IMR-90 (cell line): ENCODE measurements around the gene ATP12A. TPM values are rescaled to one million over a fixed set of nuclear protein-coding genes. Genes with fewer than 3 reads are reported as not detected.

Experiments used
- ATAC-seq: fragments of 200-7000 bp; cut with Tn5 transposase; 2 replicates; pipeline ENCODE4 v1.9.1; 2020; ENCODE audit warnings: low read depth, mild to moderate bottlenecking, moderate library complexity
- BruUV-seq: library from RNA; stranded (reverse); fragments of 400-500 nt; replicated peaks from 2 replicates; lab custom pipeline; 2021; lab: Mats Ljungman, UMichigan
- CTCF ChIA-PET: fragments of 300-600 bp; formaldehyde crosslinking; extraction: SDS; loops from one replicate; lab custom pipeline; 2021; ENCODE audit warnings: antibody characterized with exemption; lab: Yijun Ruan, JAX
- POLR2A ChIA-PET: fragments of 300-600 bp; sonication (Branson Sonifier 250); formaldehyde crosslinking; loops from one replicate; lab custom pipeline; 2022; ENCODE audit warnings: antibody characterized with exemption; ENCODE audit not compliant: unreplicated experiment; lab: Charles Lee
- DNase-seq: peaks from one replicate; pipeline ENCODE4 v3.0.0; 2013
- H2AFZ ChIP-seq: replicated peaks from 2 replicates; pipeline ENCODE3; 2013; ENCODE audit warnings: low read length, mild to moderate bottlenecking; ENCODE audit not compliant: poor library complexity
- H2AK5ac ChIP-seq: 2 replicates; pipeline ENCODE4 v1.6.1; 2013; ENCODE audit warnings: low read depth, low read length, inconsistent platforms
- H2AK9ac ChIP-seq: replicated peaks from 2 replicates; pipeline ENCODE3; 2013; ENCODE audit warnings: mild to moderate bottlenecking, low read depth, low read length, moderate library complexity; ENCODE audit not compliant: poor library complexity
- H2BK120ac ChIP-seq: 2 replicates; pipeline ENCODE4 v1.6.1; 2013; ENCODE audit warnings: low read depth, low read length, inconsistent platforms
- H2BK15ac ChIP-seq: 3 replicates; pipeline ENCODE4 v1.6.1; 2013; ENCODE audit warnings: low read depth, low read length, inconsistent platforms
- H2BK20ac ChIP-seq: 2 replicates; pipeline ENCODE4 v1.6.1; 2013; ENCODE audit warnings: low read depth, mild to moderate bottlenecking, inconsistent platforms, low read length, moderate library complexity
- H2BK5ac ChIP-seq: 2 replicates; pipeline ENCODE4 v1.6.1; 2013; ENCODE audit warnings: mild to moderate bottlenecking, low read depth, low read length, inconsistent platforms; ENCODE audit not compliant: poor library complexity, severe bottlenecking
- H3K14ac ChIP-seq: replicated peaks from 2 replicates; pipeline ENCODE4 v1.6.1; 2013; ENCODE audit warnings: low read depth, low read length, inconsistent platforms
- H3K18ac ChIP-seq: 2 replicates; pipeline ENCODE4 v1.6.1; 2013; ENCODE audit warnings: low read depth, low read length, control low read depth
- H3K23ac ChIP-seq: 2 replicates; pipeline ENCODE4 v1.6.1; 2013; ENCODE audit warnings: low read depth, low read length, inconsistent platforms
- H3K27ac ChIP-seq: 2 replicates; pipeline ENCODE4 v1.5.1; 2013; ENCODE audit warnings: mild to moderate bottlenecking, control low read depth, low read length; ENCODE audit not compliant: insufficient read depth
- H3K27me3 ChIP-seq: 2 replicates; pipeline ENCODE4 v1.6.1; 2013; ENCODE audit warnings: low read length; ENCODE audit not compliant: control insufficient read depth, insufficient read depth
- H3K36me3 ChIP-seq: 2 replicates; pipeline ENCODE4 v1.6.1; 2013; ENCODE audit warnings: low read length, mixed read lengths; ENCODE audit not compliant: control insufficient read depth, insufficient read depth
- H3K4ac ChIP-seq: 2 replicates; pipeline ENCODE4 v1.6.1; 2013; ENCODE audit warnings: low read depth, low read length, inconsistent platforms
- H3K4me1 ChIP-seq: 2 replicates; pipeline ENCODE4 v1.6.1; 2013; ENCODE audit warnings: low read length, mixed read lengths; ENCODE audit not compliant: control insufficient read depth, insufficient read depth
- H3K4me2 ChIP-seq: 2 replicates; pipeline ENCODE4 v1.6.1; 2013; ENCODE audit warnings: low read depth, mild to moderate bottlenecking, control low read depth, low read length, moderate library complexity
- H3K4me3 ChIP-seq: 2 replicates; pipeline ENCODE4 v1.5.1; 2013; ENCODE audit warnings: low read depth, mild to moderate bottlenecking, control low read depth, low read length, moderate library complexity; ENCODE audit not compliant: insufficient read depth
- H3K56ac ChIP-seq: 2 replicates; pipeline ENCODE4 v1.6.1; 2013; ENCODE audit warnings: low read length, inconsistent platforms; ENCODE audit not compliant: insufficient read depth; ENCODE audit errors: extremely low read depth
- H3K79me1 ChIP-seq, 2 experiments: 2 replicates each; pipeline ENCODE4 v1.6.1; 2013; ENCODE audit warnings: low read length in 2 of 2, inconsistent platforms in 1 of 2, low read depth in 1 of 2
- H3K9ac ChIP-seq: 2 replicates; pipeline ENCODE4 v1.6.1; 2013; ENCODE audit warnings: low read depth, low read length, control low read depth
- H3K9me1 ChIP-seq: 2 replicates; pipeline ENCODE4 v1.6.1; 2013; ENCODE audit warnings: low read length, inconsistent platforms; ENCODE audit not compliant: insufficient read depth
- H3K9me3 ChIP-seq: 2 replicates; pipeline ENCODE4 v1.6.1; 2013; ENCODE audit warnings: low read length; ENCODE audit not compliant: control insufficient read depth, insufficient read depth
- H4K20me1 ChIP-seq: 2 replicates; pipeline ENCODE4 v1.6.1; 2013; ENCODE audit warnings: low read length, inconsistent platforms; ENCODE audit not compliant: insufficient read depth
- H4K5ac ChIP-seq: 2 replicates; pipeline ENCODE4 v1.6.1; 2013; ENCODE audit warnings: mild to moderate bottlenecking, low read depth, low read length, control low read depth
- H4K8ac ChIP-seq, 2 experiments: 2 replicates each; pipeline ENCODE4 v1.6.1; 2013; ENCODE audit warnings: low read depth in 2 of 2, low read length in 2 of 2, control low read depth in 1 of 2, inconsistent platforms in 1 of 2
- H4K91ac ChIP-seq: 2 replicates; pipeline ENCODE4 v1.6.1; 2013; ENCODE audit warnings: low read depth, low read length, inconsistent platforms; ENCODE audit not compliant: insufficient read depth
- BHLHE40 ChIP-seq: fragments of 150-350 bp; IDR thresholded peaks from 2 replicates; pipeline ENCODE4 v1.6.1; 2016; ENCODE audit warnings: mild to moderate bottlenecking, low read depth, low read length
- CEBPB ChIP-seq: IDR thresholded peaks from 2 replicates; pipeline ENCODE4 v1.6.1; 2012; ENCODE audit warnings: low read depth, low read length, improper control_type of control experiment
- CHD1 ChIP-seq: IDR thresholded peaks from 2 replicates; pipeline ENCODE4 v1.6.1; 2012; ENCODE audit warnings: low read depth, low read length, improper control_type of control experiment
- CTCF ChIP-seq: conservative IDR thresholded peaks from 2 replicates; pipeline ENCODE4 v1.5.1; 2012; ENCODE audit warnings: mild to moderate bottlenecking, low read depth, low read length, improper control_type of control experiment
- ELK1 ChIP-seq: fragments of 150-350 bp; IDR thresholded peaks from 2 replicates; pipeline ENCODE4 v1.6.1; 2016; ENCODE audit warnings: low read depth, mild to moderate bottlenecking, low read length, moderate library complexity, borderline replicate concordance
- FOS ChIP-seq: fragments of 150-350 bp; IDR thresholded peaks from 2 replicates; pipeline ENCODE4 v1.6.1; 2016; ENCODE audit warnings: low read depth, low read length
- MAFK ChIP-seq: IDR thresholded peaks from 2 replicates; pipeline ENCODE4 v1.6.1; 2012; ENCODE audit warnings: low read depth, low read length, improper control_type of control experiment
- MAZ ChIP-seq: IDR thresholded peaks from 2 replicates; pipeline ENCODE4 v1.6.1; 2012; ENCODE audit warnings: low read depth, mild to moderate bottlenecking, low read length, improper control_type of control experiment, moderate library complexity, borderline replicate concordance
- MXI1 ChIP-seq: IDR thresholded peaks from 2 replicates; pipeline ENCODE4 v1.6.1; 2012; ENCODE audit warnings: low read depth, mild to moderate bottlenecking, low read length, moderate library complexity, borderline replicate concordance
- NFE2L2 ChIP-seq: fragments of 150-350 bp; IDR thresholded peaks from 2 replicates; pipeline ENCODE4 v1.6.1; 2016; ENCODE audit warnings: low read depth, mild to moderate bottlenecking, low read length
- POLR2A ChIP-seq: IDR thresholded peaks from 2 replicates; pipeline ENCODE4 v1.6.1; 2012; ENCODE audit warnings: mild to moderate bottlenecking, low read depth, low read length
- RAD21 ChIP-seq: IDR thresholded peaks from 2 replicates; pipeline ENCODE4 v1.6.1; 2012; ENCODE audit warnings: low read length, improper control_type of control experiment
- RCOR1 ChIP-seq: IDR thresholded peaks from 2 replicates; pipeline ENCODE4 v1.6.1; 2012; ENCODE audit warnings: mild to moderate bottlenecking, low read length, improper control_type of control experiment; ENCODE audit not compliant: insufficient replicate concordance
- RFX5 ChIP-seq: IDR thresholded peaks from 2 replicates; pipeline ENCODE4 v1.8.0; 2012; ENCODE audit warnings: low read depth, mild to moderate bottlenecking, low read length, moderate library complexity
- SMC3 ChIP-seq: fragments of 150-350 bp; IDR thresholded peaks from 2 replicates; pipeline ENCODE4 v1.6.1; 2016; ENCODE audit warnings: low read depth, mild to moderate bottlenecking, antibody characterized with exemption, low read length, moderate library complexity
- USF2 ChIP-seq: fragments of 150-350 bp; IDR thresholded peaks from 2 replicates; pipeline ENCODE4 v1.6.1; 2017; ENCODE audit warnings: mild to moderate bottlenecking, antibody characterized with exemption, low read length, low read depth
- WGBS, 2 experiments: methylation state at CpG; one replicate each; pipeline versions ENCODE4 v1.1.5 to v1.1.7; 2013; ENCODE audit warnings: missing lambda C conversion rate in 2 of 2; ENCODE audit not compliant: insufficient read length in 1 of 2; ENCODE audit errors: extremely low coverage in 2 of 2; 5-methylcytosine and 5-hydroxymethylcytosine counted together
- dilution Hi-C: fragments of 300-500 bp; cut with HindIII; formaldehyde crosslinking; loops from one replicate; pipeline ENCODE4 v1.14.3; 2018; ENCODE audit warnings: low sequenced_read_pairs; ENCODE audit not compliant: unreplicated experiment
- in situ Hi-C: fragments of 300-500 bp; cut with MboI; formaldehyde crosslinking; loops from 3 replicates; pipeline ENCODE4 v1.14.3; 2019; ENCODE audit warnings: low sequenced_read_pairs, inconsistent platforms, mixed read lengths
- intact Hi-C: fragments of 100-400 bp; cut with micrococcal nuclease; formaldehyde crosslinking; loops from 2 replicates; pipeline ENCODE4 v1.10.0; 2022
- polyA plus RNA-seq, 3 experiments: library from polyadenylated mRNA; depleted of rRNA; stranded (reverse); fragments of >200 nt; gene quantifications; 2 replicates each; pipeline ENCODE4 v1.2.3, GENCODE V29; 2012; ENCODE audit warnings: low replicate concordance in 1 of 3
- total RNA-seq: library from RNA; depleted of rRNA; stranded (reverse); fragments of >200 nt; gene quantifications from 2 replicates; pipeline ENCODE4 v1.2.3, GENCODE V29; 2012

Gene ATP12A
- total and polyA plus RNA-seq, 2 of the 4 experiments (the other 2 are of a cell fraction), result not detected

- no peak overlapping the region for H2AK5ac ChIP-seq
- H4K91ac ChIP-seq, result no peak overlapping the region
- H3K79me1 ChIP-seq, result no peaks in the 10 kb centered on the region
- no CpG with 5 or more reads among the region's 5 CpGs for WGBS, 2 experiments
- ATAC-seq (no peak), DNase-seq (no peak)
- H4K20me1 ChIP-seq, result no peaks in the 10 kb centered on the region
- no peak overlapping the region for H2BK5ac ChIP-seq
- no peak overlapping the region for H2BK15ac ChIP-seq
- H3K27me3 ChIP-seq, result no peaks in the 10 kb centered on the region
- in situ Hi-C loops (no loop called here), intact Hi-C loops (no loop called here), dilution Hi-C loops (no loop called here)
- H3K23ac ChIP-seq, result no peak overlapping the region
- no peak overlapping the region for H2BK120ac ChIP-seq
- no peaks in the 10 kb centered on the region for H3K4me1 ChIP-seq
- H3K9me3 ChIP-seq, result no peaks in the 10 kb centered on the region
- H3K56ac ChIP-seq, result no peak overlapping the region
- no peak overlapping the region for H3K4me2 ChIP-seq
- POLR2A ChIA-PET, result no interaction called here
- no peak overlapping the region for H3K4ac ChIP-seq
- H4K5ac ChIP-seq, result no peak overlapping the region
- no peak overlapping the region for H3K4me3 ChIP-seq
- TF ChIP-seq RAD21 (no peak), ELK1 (no peak), MXI1 (no peak), CHD1 (no peak), CEBPB (no peak), RFX5 (no peak), FOS (no peak), CTCF (no peak), MAFK (no peak), RCOR1 (no peak), POLR2A (no peak), NFE2L2 (no peak), BHLHE40 (no peak), SMC3 (no peak), USF2 (no peak), MAZ (no peak)
- CTCF ChIA-PET, result no interaction called here
- H2AFZ ChIP-seq, result no peak overlapping the region
- no peak overlapping the region for H3K14ac ChIP-seq
- no peak overlapping the region for H4K8ac ChIP-seq
- no TSS peak for BruUV-seq
- no peak overlapping the region for H3K27ac ChIP-seq
- H3K9ac ChIP-seq, result no peak overlapping the region
- H3K36me3 ChIP-seq, result no peaks in the 10 kb centered on the region
- H3K9me1 ChIP-seq, result no peaks in the 10 kb centered on the region
- H3K18ac ChIP-seq, result no peak overlapping the region
- H2AK9ac ChIP-seq, result no peak overlapping the region
- H2BK20ac ChIP-seq, result no peak overlapping the region
These were observed 18.5 kb upstream of the ATP12A start for GRCh38 chr13:24661713-24662112.
